GM23338 (cell line): Measurements from ENCODE around the gene REEP6.

Experiments used
- CREB1 ChIP-seq: fragments of 250-450 bp; sonication (Bioruptor Pico); IDR thresholded peaks from 2 replicates; pipeline ENCODE4 v1.5.0; 2020; ENCODE audit warnings: low read depth, mild to moderate bottlenecking, moderate library complexity
- TF ChIP-seq, protein P1 (sequence below), 2 experiments: fragments of 200-600 bp in 1 of 2; sonication (generic) in 1 of 2; conservative IDR thresholded peaks; 2 replicates each; pipeline versions ENCODE4 v1.5.1 to v1.6.1; 2016 to 2017; ENCODE audit warnings: antibody characterized with exemption in 2 of 2, low read depth in 2 of 2, mild to moderate bottlenecking in 2 of 2, moderate library complexity in 1 of 2
- TF ChIP-seq, protein P2 (sequence below): IDR thresholded peaks from one replicate; pipeline ENCODE4 v1.6.1; 2018; ENCODE audit warnings: antibody characterized with exemption; ENCODE audit not compliant: unreplicated experiment

DNA sequence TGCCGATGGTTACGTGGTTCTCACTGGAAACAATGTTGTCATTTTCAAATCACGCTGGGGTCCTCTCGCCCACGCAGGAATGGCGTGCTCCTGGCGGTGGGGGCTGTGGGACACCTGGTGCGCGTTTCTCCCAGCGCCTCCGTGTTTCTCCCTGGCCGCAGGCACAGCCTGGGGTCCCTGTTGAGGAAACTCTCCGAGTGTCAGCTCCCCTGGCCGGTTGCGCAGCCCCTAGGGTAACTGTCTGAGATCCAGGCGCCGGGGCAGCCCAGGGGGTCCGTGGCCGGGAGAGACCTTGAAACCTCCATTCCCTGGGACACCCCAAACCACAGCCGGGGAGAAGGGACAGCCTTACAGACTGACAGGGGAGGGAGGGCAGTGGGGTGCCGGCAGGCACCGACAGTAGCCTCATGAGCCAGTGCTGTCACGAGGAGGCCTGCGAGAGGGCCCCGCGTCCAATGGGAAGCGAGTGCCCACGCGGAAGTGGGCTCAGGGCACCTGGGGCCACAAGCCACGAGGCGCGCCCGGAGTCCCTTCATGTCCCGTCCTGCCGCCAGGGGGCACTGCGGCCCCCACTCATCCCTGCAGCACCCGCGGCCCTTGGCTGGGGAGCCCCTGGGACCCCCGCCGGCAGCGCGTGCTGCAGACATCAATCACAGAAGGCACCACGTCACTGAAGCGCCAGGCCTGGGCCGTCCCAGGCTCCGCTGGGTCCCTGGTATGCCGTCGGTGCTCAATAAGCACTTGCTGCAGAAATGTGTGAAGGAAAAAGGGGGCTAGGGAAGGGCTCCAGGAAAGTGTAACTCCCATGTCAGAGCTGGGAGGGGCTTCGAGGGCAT is 12.3 kb downstream of the REEP6 start:
- TF ChIP-seq, protein P1, sequence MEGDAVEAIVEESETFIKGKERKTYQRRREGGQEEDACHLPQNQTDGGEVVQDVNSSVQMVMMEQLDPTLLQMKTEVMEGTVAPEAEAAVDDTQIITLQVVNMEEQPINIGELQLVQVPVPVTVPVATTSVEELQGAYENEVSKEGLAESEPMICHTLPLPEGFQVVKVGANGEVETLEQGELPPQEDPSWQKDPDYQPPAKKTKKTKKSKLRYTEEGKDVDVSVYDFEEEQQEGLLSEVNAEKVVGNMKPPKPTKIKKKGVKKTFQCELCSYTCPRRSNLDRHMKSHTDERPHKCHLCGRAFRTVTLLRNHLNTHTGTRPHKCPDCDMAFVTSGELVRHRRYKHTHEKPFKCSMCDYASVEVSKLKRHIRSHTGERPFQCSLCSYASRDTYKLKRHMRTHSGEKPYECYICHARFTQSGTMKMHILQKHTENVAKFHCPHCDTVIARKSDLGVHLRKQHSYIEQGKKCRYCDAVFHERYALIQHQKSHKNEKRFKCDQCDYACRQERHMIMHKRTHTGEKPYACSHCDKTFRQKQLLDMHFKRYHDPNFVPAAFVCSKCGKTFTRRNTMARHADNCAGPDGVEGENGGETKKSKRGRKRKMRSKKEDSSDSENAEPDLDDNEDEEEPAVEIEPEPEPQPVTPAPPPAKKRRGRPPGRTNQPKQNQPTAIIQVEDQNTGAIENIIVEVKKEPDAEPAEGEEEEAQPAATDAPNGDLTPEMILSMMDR (conservative IDR thresholded peaks at IDR 0.05; ENCODE audit: low read depth in 2 of 2), result peak; percentile 63 to 85
- TF ChIP-seq, protein P2, sequence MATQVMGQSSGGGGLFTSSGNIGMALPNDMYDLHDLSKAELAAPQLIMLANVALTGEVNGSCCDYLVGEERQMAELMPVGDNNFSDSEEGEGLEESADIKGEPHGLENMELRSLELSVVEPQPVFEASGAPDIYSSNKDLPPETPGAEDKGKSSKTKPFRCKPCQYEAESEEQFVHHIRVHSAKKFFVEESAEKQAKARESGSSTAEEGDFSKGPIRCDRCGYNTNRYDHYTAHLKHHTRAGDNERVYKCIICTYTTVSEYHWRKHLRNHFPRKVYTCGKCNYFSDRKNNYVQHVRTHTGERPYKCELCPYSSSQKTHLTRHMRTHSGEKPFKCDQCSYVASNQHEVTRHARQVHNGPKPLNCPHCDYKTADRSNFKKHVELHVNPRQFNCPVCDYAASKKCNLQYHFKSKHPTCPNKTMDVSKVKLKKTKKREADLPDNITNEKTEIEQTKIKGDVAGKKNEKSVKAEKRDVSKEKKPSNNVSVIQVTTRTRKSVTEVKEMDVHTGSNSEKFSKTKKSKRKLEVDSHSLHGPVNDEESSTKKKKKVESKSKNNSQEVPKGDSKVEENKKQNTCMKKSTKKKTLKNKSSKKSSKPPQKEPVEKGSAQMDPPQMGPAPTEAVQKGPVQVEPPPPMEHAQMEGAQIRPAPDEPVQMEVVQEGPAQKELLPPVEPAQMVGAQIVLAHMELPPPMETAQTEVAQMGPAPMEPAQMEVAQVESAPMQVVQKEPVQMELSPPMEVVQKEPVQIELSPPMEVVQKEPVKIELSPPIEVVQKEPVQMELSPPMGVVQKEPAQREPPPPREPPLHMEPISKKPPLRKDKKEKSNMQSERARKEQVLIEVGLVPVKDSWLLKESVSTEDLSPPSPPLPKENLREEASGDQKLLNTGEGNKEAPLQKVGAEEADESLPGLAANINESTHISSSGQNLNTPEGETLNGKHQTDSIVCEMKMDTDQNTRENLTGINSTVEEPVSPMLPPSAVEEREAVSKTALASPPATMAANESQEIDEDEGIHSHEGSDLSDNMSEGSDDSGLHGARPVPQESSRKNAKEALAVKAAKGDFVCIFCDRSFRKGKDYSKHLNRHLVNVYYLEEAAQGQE, result no peak
- peak; percentile 78 for TF ChIP-seq CREB1 (CRISPR knock-in tag)
